Activated T-cell treated with anti-CD3 and anti-CD28 coated beads for 1 hour (primary cell): ENCODE measurements around the gene TUBGCP5.
"Not testable (repeated sequence)": the region's sequence is repeated elsewhere in the genome, so short reads cannot be mapped to it uniquely, and the experiment has no call there.

Experiments used
- DNase-seq: peaks from one replicate; pipeline ENCODE4 v3.0.0-alpha.2; 2020; ENCODE audit warnings: low read depth

TUBGCP5 gene

GRCh38 chr15:23039143-23039916, at the start of gene TUBGCP5:
TSS of gene TUBGCP5 (minus strand) at chr15:23039569. CDS start at chr15:23039543, 26 bp downstream.
- DNase-seq: peak; percentile 87

- DNase-seq: no peak
These were observed 43.7 kb upstream of the TUBGCP5 start for GRCh38 chr15:23083115-23083514.

GRCh38 chr15:23081996-23082737, 42.8 kb upstream of the TUBGCP5 start:
- DNase-seq: not testable (repeated sequence)

DNA sequence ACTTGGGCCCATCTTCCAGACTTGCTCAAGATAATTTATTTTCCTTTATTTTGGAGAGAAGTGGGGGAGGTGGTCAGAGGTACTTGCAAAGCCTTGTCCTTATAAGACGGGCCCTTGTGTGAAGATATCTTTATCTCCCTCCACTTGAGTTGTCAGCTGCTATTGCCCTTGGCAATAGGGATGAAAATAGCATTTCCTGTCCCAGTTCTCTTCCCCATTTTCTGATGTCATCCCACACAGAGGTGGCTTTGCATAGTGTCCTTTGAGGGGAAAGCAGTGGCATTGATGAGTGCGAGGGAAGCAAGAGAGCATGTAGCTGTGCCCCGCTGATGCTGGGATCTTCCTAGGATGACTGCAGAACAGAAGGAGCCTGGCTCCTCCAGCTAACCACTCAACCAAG, 41.9 kb upstream of the TUBGCP5 start:
- DNase-seq: no peak

DNA sequence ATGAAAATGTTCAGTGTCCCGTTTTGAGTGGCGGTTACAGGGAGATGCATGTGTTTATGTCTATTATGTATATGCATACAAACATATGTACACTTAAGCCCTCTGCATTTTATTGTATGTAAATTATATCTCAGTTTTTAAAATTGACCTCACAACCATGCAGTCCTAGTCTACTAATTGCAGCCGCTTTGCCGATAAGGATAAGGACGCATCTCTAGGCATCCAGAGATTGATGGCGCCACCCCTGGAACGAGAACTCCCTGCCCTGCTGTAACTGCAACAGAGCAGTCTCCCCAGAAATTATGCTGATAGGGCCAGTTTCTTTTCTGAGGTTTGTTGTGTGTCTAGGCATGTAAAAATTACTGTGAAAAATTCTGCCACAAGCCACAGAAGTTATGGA, 40.4 kb upstream of the TUBGCP5 start:
- DNase-seq: no peak

- DNase-seq: no peak
These were observed 36.6 kb upstream of the TUBGCP5 start for GRCh38 chr15:23075927-23076326.

DNA sequence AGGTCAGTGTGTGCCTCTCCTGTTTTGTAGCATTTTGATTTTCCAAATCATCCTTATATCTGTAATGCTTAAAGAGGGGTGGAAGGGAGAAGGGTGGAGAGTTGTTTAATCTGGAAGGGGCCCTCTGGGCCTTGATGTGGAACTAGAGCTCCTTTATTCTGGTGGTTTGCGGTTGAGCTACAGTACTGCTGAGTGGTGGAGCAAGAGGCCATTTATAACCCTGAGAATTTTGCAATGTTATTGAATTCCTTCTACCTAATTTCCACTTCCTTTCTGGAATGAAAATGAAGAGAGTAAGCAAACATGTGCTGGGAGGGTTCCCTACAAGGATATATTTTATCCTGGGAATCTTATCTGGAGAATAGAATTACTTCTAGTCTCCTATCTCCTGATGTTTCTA, 35.3 kb upstream of the TUBGCP5 start:
- DNase-seq: no peak

- no peak for DNase-seq
These were observed 34.7 kb upstream of the TUBGCP5 start for GRCh38 chr15:23073890-23074646.

- DNase-seq: no peak
These were observed 33.3 kb upstream of the TUBGCP5 start for GRCh38 chr15:23072633-23073032.

GRCh38 chr15:23069496-23070166, 30.3 kb upstream of the TUBGCP5 start:
- DNase-seq: no peak

- no peak for DNase-seq
These were observed 28.0 kb upstream of the TUBGCP5 start for GRCh38 chr15:23067416-23067815.

DNA sequence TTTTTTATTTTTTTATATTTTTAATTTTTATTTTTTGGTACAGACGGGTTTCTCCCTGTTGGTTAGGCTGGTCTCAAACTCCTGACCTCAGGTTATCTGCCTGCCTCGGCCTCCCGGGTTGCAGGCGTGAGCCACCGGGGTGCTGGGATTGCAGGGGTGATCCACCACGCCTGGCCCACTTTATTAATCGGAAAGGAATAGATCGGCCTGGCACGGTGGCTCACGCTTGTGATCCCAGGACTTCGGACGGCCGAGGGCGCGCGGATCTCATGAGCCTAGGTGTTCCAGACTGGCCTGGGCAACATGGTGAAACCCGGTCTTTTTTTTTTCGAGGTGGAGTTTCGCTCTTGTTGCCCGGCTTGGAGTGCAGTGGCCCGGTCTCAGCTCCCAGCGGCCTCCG, 26.5 kb upstream of the TUBGCP5 start:
- DNase-seq: no peak

DNA sequence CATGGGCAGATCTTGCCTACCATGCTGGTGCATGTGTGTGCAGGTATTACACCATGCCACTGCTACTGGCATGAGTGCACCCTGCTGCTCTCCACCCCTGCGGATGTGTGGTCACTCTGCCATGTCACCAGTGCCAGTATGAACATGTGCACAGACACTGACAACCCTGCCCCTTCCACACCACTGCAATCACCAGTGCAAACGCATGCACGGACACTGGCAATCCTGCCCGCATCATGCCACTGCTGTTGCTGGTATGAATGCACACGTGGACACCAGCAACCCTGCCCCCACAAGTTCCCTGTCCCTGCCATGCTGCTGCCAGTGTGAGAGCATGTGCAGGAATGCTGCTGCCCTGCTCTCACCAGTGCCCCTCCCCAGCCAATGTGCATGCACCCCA, 24.8 kb upstream of the TUBGCP5 start:
- DNase-seq: no peak

GRCh38 chr15:23057707-23058106, 18.3 kb upstream of the TUBGCP5 start:
- DNase-seq: no peak

GRCh38 chr15:23055316-23055715, 15.9 kb upstream of the TUBGCP5 start:
- DNase-seq: no peak

GRCh38 chr15:23052522-23052921, 13.2 kb upstream of the TUBGCP5 start:
- DNase-seq: no peak

DNA sequence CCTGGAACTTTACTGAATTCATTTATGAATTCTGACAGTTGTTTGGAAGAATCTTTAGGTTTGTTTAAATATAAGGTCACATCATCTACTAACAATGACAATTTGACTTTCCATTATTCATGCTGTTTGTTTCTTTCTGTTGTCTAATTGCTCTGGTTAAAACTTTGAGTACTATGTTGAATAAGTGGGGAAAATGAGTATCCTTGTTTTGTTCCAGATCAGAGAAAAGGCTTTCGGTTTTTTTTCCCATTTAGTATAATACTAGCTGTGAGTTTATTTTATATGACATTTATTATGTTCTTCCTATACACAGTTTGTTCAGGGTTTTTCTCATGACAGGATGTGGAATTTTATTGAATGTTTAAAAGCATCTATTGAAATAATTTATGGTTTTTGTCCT, 11.3 kb upstream of the TUBGCP5 start:
- no peak for DNase-seq

GRCh38 chr15:23049984-23050628, 10.7 kb upstream of the TUBGCP5 start:
- DNase-seq: no peak

DNA sequence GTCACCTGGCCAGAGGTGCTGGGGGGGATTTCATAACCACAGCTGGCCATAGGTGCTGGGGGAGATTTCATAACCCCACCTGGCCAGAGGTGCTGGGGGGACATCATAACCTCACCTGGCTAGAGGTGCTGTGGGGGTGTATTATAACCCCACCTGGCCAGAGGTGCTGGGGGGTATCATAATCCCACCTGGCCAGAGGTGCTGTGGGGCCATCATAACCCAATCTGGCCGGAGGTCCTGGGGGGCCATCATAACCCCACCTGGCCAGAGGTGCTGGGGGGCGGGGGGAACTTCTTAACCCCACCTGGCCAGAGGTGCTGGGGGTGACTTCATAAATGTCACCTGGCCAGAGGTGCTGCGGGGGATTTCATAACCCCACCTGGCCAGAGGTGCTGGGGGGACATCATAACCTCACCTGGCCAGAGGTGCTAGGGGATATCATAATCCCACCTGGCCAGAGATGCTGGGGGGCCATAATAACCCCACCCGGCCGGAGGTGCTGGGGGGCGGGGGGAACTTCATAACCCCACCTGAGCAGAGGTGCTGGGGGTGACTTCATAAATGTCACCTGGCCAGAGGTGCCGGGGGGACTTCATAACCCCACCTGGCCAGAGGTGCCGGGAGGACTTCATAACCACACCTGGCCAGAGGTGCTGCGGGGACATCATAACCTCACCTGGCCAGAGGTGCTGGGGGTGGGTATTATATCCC, 9.4 kb upstream of the TUBGCP5 start:
- DNase-seq: not testable (repeated sequence)

- not testable (repeated sequence) for DNase-seq
These were observed 4.6 kb upstream of the TUBGCP5 start for GRCh38 chr15:23043987-23044386.

- not testable (repeated sequence) for DNase-seq
These were observed 4.2 kb upstream of the TUBGCP5 start for GRCh38 chr15:23043535-23043934.
